HepG2 (cell line): ENCODE results near the gene USP5. TPM values are rescaled to one million over a fixed set of nuclear protein-coding genes. Genes with fewer than 3 reads are reported as not detected.
A peak's percentile ranks its signal among the peaks of the same experiment; 100 is the strongest.

ENCODE experiments used
- ATF2 ChIP-seq: sonication (generic); formaldehyde crosslinking; IDR thresholded peaks from 2 replicates; pipeline ENCODE4 v1.4.0; 2020; ENCODE audit warnings: missing genetic modification reagents
- BHLHE40 ChIP-seq: IDR thresholded peaks from 2 replicates; pipeline ENCODE4 v1.6.1; 2011; ENCODE audit warnings: low read length, improper control_type of control experiment
- HMGXB3 ChIP-seq: sonication (generic); formaldehyde crosslinking; IDR thresholded peaks from 2 replicates; pipeline ENCODE4 v1.4.0; 2020; ENCODE audit warnings: missing genetic modification reagents, borderline replicate concordance
- HNF1A ChIP-seq, 2 experiments: sonication (generic) in 1 of 2; formaldehyde crosslinking in 1 of 2; IDR thresholded peaks; 2 replicates each; pipeline versions ENCODE4 v1.4.0 to v1.6.1; 2016 to 2020; ENCODE audit warnings: borderline replicate concordance in 1 of 2, low read depth in 1 of 2, mild to moderate bottlenecking in 1 of 2, missing genetic modification reagents in 1 of 2
- RNF2 ChIP-seq: fragments of 450-650 bp; conservative IDR thresholded peaks from 2 replicates; pipeline ENCODE4 v1.6.1; 2016; ENCODE audit warnings: low read depth
- SRF ChIP-seq: IDR thresholded peaks from 2 replicates; pipeline ENCODE4 v1.6.1; 2011; ENCODE audit warnings: mild to moderate bottlenecking, low read depth, low read length, moderate library complexity
- TBX2 ChIP-seq: sonication (generic); formaldehyde crosslinking; IDR thresholded peaks from 2 replicates; pipeline ENCODE4 v1.5.0; 2020; ENCODE audit warnings: missing genetic modification reagents, mild to moderate bottlenecking, borderline replicate concordance
- TRAFD1 ChIP-seq: sonication (generic); formaldehyde crosslinking; IDR thresholded peaks from 2 replicates; pipeline ENCODE4 v1.5.1; 2020; ENCODE audit warnings: missing genetic modification reagents, mild to moderate bottlenecking, borderline replicate concordance
- ZFX ChIP-seq: sonication (generic); formaldehyde crosslinking; IDR thresholded peaks from 2 replicates; pipeline ENCODE4 v1.4.0; 2020; ENCODE audit warnings: mild to moderate bottlenecking, low read depth, missing genetic modification reagents, moderate library complexity
- ZNF326 ChIP-seq: sonication (generic); formaldehyde crosslinking; IDR thresholded peaks from 2 replicates; pipeline ENCODE4 v1.4.0; 2020; ENCODE audit warnings: missing genetic modification reagents, borderline replicate concordance
- polyA plus RNA-seq, 8 experiments: library from polyadenylated mRNA; depleted of rRNA in 3 of 8; stranded (reverse) in 7 of 8; unstranded in 1 of 8; fragments of >200 nt; fragmentation: Illumina TruSeq in 4 of 8; extraction: Trizol in 4 of 8; gene quantifications; 2 replicates each; pipeline versions ENCODE4 v1.2.1 to v1.2.3, GENCODE V29; 2011 to 2016; ENCODE audit warnings: low read depth in 4 of 8, missing spikeins in 1 of 8, mixed read lengths in 1 of 8; ENCODE audit not compliant: insufficient read depth in 1 of 8
- total RNA-seq, 5 experiments: library from RNA; depleted of rRNA; stranded (reverse); fragments of >200 nt; fragmentation: Illumina TruSeq; extraction: Trizol; gene quantifications; 2 replicates each; pipeline ENCODE4 v1.2.3, GENCODE V29; 2016; ENCODE audit warnings: low read depth in 1 of 5
- TF ChIP-seq, protein P1 (sequence below): sonication (generic); formaldehyde crosslinking; IDR thresholded peaks from 2 replicates; pipeline ENCODE4 v1.5.0; 2020; ENCODE audit warnings: mild to moderate bottlenecking, missing genetic modification reagents

Gene USP5
- total and polyA plus RNA-seq, 2 of the 13 experiments (the other 11 are each of a cell fraction or from before 2014, with no cell fraction given), result 39.6 to 56.0 TPM

DNA sequence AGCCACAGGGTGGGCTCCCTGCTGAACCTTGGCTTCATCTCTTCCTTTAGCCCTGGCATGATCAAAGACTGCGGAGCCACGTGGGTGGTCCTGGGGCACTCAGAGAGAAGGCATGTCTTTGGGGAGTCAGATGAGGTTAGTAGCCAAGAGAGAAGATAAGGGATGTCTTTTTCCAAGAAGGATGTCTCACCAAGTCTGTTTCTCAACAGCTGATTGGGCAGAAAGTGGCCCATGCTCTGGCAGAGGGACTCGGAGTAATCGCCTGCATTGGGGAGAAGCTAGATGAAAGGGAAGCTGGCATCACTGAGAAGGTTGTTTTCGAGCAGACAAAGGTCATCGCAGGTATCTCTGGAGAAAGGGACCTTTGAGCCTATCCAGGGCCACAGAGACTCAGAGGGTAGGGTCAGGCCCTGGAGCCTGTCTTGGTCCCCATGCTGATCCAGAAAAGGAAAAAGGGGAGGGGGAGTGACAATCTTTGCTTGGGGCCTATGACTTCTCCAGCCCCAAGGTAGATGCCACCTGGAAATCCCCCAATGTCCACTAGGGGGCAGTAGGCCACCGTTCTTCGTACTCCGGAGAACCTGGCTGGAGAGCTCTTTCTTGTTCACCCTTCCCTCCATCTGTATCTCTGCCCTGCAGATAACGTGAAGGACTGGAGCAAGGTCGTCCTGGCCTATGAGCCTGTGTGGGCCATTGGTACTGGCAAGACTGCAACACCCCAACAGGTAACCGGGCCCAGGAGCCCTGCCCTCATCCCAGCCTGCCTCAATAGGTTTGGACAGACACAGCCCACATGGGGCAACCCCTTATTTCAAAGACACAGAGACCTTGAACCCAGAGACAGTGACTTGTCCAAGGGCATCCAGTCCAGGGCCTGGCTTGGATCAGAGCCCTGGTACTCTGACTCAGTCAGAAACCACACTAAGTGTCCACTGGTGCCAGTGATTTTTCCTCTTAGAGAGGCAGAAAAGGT is 17.4 kb downstream of the USP5 start (continued):
- TF ChIP-seq ATF2 (CRISPR knock-in tag) (peak; percentile 50; the same call in 1 of the 2 replicates), HNF1A (IDR thresholded peaks at IDR 0.05; ENCODE audit: low read depth) (no peak), HNF1A (CRISPR knock-in tag; IDR thresholded peaks at IDR 0.05; ENCODE audit: borderline replicate concordance) (no peak; the same call in 1 of the 2 replicates), RNF2 (no peak), TRAFD1 (CRISPR knock-in tag) (no peak), BHLHE40 (no peak), HMGXB3 (CRISPR knock-in tag) (no peak), SRF (no peak), ZNF326 (CRISPR knock-in tag) (0 out of 2 replicates have a peak, but pooled peaks have one; percentile 41), ZFX (CRISPR knock-in tag) (0 out of 2 replicates have a peak, but pooled peaks have one; percentile 41), TBX2 (CRISPR knock-in tag) (0 out of 2 replicates have a peak, but pooled peaks have one; percentile 38)
- TF ChIP-seq, protein P1, sequence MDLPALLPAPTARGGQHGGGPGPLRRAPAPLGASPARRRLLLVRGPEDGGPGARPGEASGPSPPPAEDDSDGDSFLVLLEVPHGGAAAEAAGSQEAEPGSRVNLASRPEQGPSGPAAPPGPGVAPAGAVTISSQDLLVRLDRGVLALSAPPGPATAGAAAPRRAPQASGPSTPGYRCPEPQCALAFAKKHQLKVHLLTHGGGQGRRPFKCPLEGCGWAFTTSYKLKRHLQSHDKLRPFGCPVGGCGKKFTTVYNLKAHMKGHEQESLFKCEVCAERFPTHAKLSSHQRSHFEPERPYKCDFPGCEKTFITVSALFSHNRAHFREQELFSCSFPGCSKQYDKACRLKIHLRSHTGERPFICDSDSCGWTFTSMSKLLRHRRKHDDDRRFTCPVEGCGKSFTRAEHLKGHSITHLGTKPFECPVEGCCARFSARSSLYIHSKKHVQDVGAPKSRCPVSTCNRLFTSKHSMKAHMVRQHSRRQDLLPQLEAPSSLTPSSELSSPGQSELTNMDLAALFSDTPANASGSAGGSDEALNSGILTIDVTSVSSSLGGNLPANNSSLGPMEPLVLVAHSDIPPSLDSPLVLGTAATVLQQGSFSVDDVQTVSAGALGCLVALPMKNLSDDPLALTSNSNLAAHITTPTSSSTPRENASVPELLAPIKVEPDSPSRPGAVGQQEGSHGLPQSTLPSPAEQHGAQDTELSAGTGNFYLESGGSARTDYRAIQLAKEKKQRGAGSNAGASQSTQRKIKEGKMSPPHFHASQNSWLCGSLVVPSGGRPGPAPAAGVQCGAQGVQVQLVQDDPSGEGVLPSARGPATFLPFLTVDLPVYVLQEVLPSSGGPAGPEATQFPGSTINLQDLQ (CRISPR knock-in tag), result no peak
